NB4 (cell line): Measurements from ENCODE around the gene FGF14.

ENCODE experiments used
- DNase-seq: peaks from one replicate; pipeline ENCODE4 v3.0.0; 2010; ENCODE audit warnings: low read depth
- H3K4me3 ChIP-seq: one replicate; pipeline ENCODE4 v1.5.1; 2011; ENCODE audit warnings: mild to moderate bottlenecking, low read depth, low read length, moderate library complexity
- MAX ChIP-seq: IDR thresholded peaks from 2 replicates; pipeline ENCODE4 v1.6.1; 2011; ENCODE audit warnings: low read depth, low read length
- MYC ChIP-seq: IDR thresholded peaks from 2 replicates; pipeline ENCODE4 v1.6.1; 2011; ENCODE audit warnings: low read depth, low read length
- POLR2A ChIP-seq: IDR thresholded peaks from 2 replicates; pipeline ENCODE4 v1.6.1; 2011; ENCODE audit warnings: mild to moderate bottlenecking; ENCODE audit not compliant: insufficient read length; ENCODE audit errors: extremely low read depth
- TF ChIP-seq, protein P1 (sequence below): IDR thresholded peaks from one replicate; pipeline ENCODE4 v1.5.1; 2012; ENCODE audit warnings: low read depth, low read length

FGF14 gene

DNA sequence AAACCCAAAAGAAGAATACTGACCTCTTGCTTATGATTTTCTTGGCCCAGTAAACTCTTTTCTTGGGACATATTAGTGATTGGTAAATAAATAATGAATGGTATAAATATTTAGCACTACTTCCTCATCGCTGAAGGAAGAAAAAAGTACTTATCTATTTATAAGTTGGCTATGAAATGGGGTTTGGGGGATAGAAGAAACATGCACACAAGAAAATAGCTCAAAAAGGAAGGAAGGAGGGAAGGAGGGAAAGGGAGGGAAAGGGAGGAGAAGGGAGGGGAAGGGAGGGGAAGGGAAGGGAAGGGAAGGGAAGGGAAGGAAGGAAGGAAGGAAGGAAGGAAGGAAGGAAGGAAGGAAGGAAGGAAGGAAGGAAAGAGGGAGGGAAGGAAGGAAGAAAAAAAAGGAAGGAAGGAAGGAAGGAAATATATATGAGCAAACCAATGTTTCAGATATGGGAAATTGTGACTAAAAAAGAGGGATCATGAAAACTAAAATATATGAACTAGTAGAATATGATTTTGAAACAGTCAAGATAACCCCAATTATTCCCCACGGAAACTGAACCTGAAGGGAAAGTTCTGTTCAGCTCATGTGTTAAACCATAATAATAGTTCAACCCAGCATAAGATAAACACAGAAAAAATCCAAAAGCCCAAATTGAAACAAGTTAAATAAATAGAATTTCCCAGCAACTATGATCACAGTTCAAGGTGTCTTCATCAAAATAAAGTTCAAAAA is 75.3 kb downstream of the FGF14 start:
- DNase-seq, result no peak
- no peak overlapping the region for H3K4me3 ChIP-seq
- no peak for TF ChIP-seq MYC
- TF ChIP-seq, protein P1, sequence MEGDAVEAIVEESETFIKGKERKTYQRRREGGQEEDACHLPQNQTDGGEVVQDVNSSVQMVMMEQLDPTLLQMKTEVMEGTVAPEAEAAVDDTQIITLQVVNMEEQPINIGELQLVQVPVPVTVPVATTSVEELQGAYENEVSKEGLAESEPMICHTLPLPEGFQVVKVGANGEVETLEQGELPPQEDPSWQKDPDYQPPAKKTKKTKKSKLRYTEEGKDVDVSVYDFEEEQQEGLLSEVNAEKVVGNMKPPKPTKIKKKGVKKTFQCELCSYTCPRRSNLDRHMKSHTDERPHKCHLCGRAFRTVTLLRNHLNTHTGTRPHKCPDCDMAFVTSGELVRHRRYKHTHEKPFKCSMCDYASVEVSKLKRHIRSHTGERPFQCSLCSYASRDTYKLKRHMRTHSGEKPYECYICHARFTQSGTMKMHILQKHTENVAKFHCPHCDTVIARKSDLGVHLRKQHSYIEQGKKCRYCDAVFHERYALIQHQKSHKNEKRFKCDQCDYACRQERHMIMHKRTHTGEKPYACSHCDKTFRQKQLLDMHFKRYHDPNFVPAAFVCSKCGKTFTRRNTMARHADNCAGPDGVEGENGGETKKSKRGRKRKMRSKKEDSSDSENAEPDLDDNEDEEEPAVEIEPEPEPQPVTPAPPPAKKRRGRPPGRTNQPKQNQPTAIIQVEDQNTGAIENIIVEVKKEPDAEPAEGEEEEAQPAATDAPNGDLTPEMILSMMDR, result no peak
- no peak for TF ChIP-seq MAX
- no peak for TF ChIP-seq POLR2A

DNA sequence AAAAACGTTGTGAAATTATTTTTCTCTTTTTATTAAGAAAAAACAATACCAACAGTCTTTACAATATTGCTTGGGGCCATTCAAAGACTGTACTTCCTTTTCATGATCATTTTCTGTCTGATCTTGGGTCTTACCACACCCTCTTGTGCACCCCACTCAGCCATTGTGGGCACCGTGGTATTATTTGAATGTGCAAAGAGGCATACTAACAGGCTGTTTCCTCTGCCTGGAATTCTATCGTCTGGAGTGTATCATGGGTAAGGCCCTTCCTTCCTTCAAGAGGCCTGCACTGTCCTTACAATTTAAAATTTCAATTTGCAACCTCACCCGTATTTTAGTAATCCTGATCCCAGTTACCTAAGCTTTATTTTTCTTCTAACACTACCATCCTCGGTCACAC is 76.5 kb downstream of the FGF14 start:
- TF ChIP-seq MAX, result no peak
- TF ChIP-seq POLR2A, result no peak
- TF ChIP-seq MYC, result no peak
- TF ChIP-seq, protein P1, result no peak
- DNase-seq, result no peak
- H3K4me3 ChIP-seq, result no peak overlapping the region

DNA sequence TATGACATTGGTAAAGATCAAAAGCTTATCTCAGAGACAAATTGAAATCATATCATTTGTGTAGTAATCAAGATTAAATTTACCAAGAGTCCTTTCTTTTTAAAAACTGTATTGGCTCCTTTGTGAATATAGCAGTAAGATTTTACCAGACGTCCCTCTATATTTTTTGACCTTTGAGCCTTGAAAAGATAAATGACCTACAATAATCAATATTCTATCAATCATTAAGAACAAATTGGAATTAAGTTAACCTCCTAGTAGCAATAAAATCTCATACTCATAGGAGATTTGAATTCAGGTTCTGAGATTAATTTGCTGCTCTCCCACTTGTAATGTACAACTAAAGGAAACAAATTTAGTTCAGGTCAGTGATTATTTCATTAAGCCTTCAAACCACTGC is 78.3 kb downstream of the FGF14 start:
- DNase-seq, result no peak
- no peak overlapping the region for H3K4me3 ChIP-seq
- TF ChIP-seq MAX (no peak), MYC (no peak), POLR2A (no peak)
- TF ChIP-seq, protein P1, result no peak

- TF ChIP-seq MAX (no peak), MYC (no peak), POLR2A (no peak)
- TF ChIP-seq, protein P1, result no peak
- H3K4me3 ChIP-seq, result no peak overlapping the region
Observed at GRCh38 chr13:102323012-102323411, 78.8 kb downstream of the FGF14 start.

GRCh38 chr13:102322211-102322610 is 79.6 kb downstream of the FGF14 start:
- H3K4me3 ChIP-seq, result no peak overlapping the region
- DNase-seq, result no peak
- TF ChIP-seq MAX (no peak), POLR2A (no peak), MYC (no peak)
- TF ChIP-seq, protein P1, result no peak

More at GRCh38 chr13:102323012-102323411, 78.8 kb downstream of the FGF14 start:
- DNase-seq, result no peak
